Stomach smooth muscle (tissue), 2 donors: ENCODE measurements around the gene SLC35G1.

ENCODE experiments used
- H3K27ac ChIP-seq: one replicate; pipeline ENCODE4 v1.7.0; 2013; ENCODE audit warnings: mild to moderate bottlenecking, low read length, inconsistent platforms
- H3K27me3 ChIP-seq, 2 donors: one replicate each; pipeline ENCODE4 v1.7.0; 2013; ENCODE audit warnings: low read length in 2 of 2; ENCODE audit not compliant: insufficient read depth in 2 of 2, control insufficient read depth in 1 of 2
- H3K36me3 ChIP-seq, 2 donors: one replicate each; pipeline ENCODE4 v1.7.0; 2013; ENCODE audit warnings: low read length in 2 of 2; ENCODE audit not compliant: control insufficient read depth in 2 of 2, insufficient read depth in 2 of 2
- H3K4me1 ChIP-seq: one replicate; pipeline ENCODE4 v1.7.0; 2013; ENCODE audit warnings: low read length; ENCODE audit not compliant: control insufficient read depth, insufficient read depth
- H3K4me3 ChIP-seq, 2 donors: one replicate each; pipeline ENCODE4 v1.7.0; 2013; ENCODE audit warnings: low read length in 2 of 2
- H3K9ac ChIP-seq, 2 donors: one replicate each; pipeline ENCODE4 v1.7.0; 2013; ENCODE audit warnings: low read length in 2 of 2, mild to moderate bottlenecking in 1 of 2
- H3K9me3 ChIP-seq, 2 donors: one replicate each; pipeline ENCODE4 v1.7.0; 2013; ENCODE audit warnings: low read length in 2 of 2; ENCODE audit not compliant: control insufficient read depth in 2 of 2
- donor health status: healthy.
- donor health status: Pancreatic carcinoma.

SLC35G1 gene

GRCh38 chr10:93861825-93862224 is 32.0 kb upstream of the SLC35G1 start:
- Histone ChIP-seq H3K27me3 (no peaks in the 10 kb centered on the region), H3K4me1 (no peaks in the 10 kb centered on the region), H3K36me3 (no peaks in the 10 kb centered on the region), H3K9me3 (no peaks in the 10 kb centered on the region), H3K9ac (no peak overlapping the region), H3K4me3 (no peak overlapping the region), H3K27ac (no peak overlapping the region)

- H3K4me3 ChIP-seq: no peak overlapping the region
- no peaks in the 10 kb centered on the region for H3K27me3 ChIP-seq
- no peak overlapping the region for H3K9ac ChIP-seq
These were observed 27.9 kb upstream of the SLC35G1 start for GRCh38 chr10:93865794-93866425.

GRCh38 chr10:93867525-93867924 is 26.3 kb upstream of the SLC35G1 start:
- H3K9me3 ChIP-seq: no peaks in the 10 kb centered on the region
- H3K9ac ChIP-seq: no peak overlapping the region
- no peak overlapping the region for H3K27ac ChIP-seq
- H3K4me3 ChIP-seq: no peak overlapping the region
- H3K27me3 ChIP-seq: no peaks in the 10 kb centered on the region
- H3K36me3 ChIP-seq: no peaks in the 10 kb centered on the region
- no peaks in the 10 kb centered on the region for H3K4me1 ChIP-seq

More at GRCh38 chr10:93865794-93866425, 27.9 kb upstream of the SLC35G1 start:
- Histone ChIP-seq H3K9me3 (no peaks in the 10 kb centered on the region), H3K4me1 (no peaks in the 10 kb centered on the region), H3K36me3 (no peaks in the 10 kb centered on the region), H3K27ac (no peak overlapping the region)

GRCh38 chr10:93871671-93872204 is 22.0 kb upstream of the SLC35G1 start:
- H3K4me3 ChIP-seq: no peak overlapping the region
- no peaks in the 10 kb centered on the region for H3K9me3 ChIP-seq
- H3K9ac ChIP-seq: no peak overlapping the region
- no peaks in the 10 kb centered on the region for H3K36me3 ChIP-seq
- H3K27ac ChIP-seq: no peak overlapping the region
- no peaks in the 10 kb centered on the region for H3K4me1 ChIP-seq
- H3K27me3 ChIP-seq: no peaks in the 10 kb centered on the region

- no peak overlapping the region for H3K4me3 ChIP-seq
- H3K27ac ChIP-seq: no peak overlapping the region
- no peaks in the 10 kb centered on the region for H3K9me3 ChIP-seq
- H3K4me1 ChIP-seq: no peaks in the 10 kb centered on the region
- no peaks in the 10 kb centered on the region for H3K27me3 ChIP-seq
- H3K36me3 ChIP-seq: no peaks in the 10 kb centered on the region
- no peak overlapping the region for H3K9ac ChIP-seq
These were observed 21.2 kb upstream of the SLC35G1 start for GRCh38 chr10:93872375-93873158.

GRCh38 chr10:93873420-93874115 is 20.2 kb upstream of the SLC35G1 start:
- Histone ChIP-seq H3K4me1 (no peaks in the 10 kb centered on the region), H3K9ac (no peak overlapping the region), H3K4me3 (no peak overlapping the region), H3K9me3 (no peaks in the 10 kb centered on the region), H3K27me3 (no peaks in the 10 kb centered on the region), H3K36me3 (no peaks in the 10 kb centered on the region), H3K27ac (no peak overlapping the region)

GRCh38 chr10:93874309-93875031 is 19.3 kb upstream of the SLC35G1 start:
- Histone ChIP-seq H3K4me3 (no peak overlapping the region), H3K27ac (no peak overlapping the region), H3K36me3 (no peaks in the 10 kb centered on the region), H3K27me3 (no peaks in the 10 kb centered on the region), H3K4me1 (no peaks in the 10 kb centered on the region), H3K9me3 (no peaks in the 10 kb centered on the region), H3K9ac (no peak overlapping the region)

- Histone ChIP-seq H3K9ac (no peak overlapping the region), H3K9me3 (no peaks in the 10 kb centered on the region), H3K36me3 (no peaks in the 10 kb centered on the region), H3K4me3 (no peak overlapping the region), H3K4me1 (no peaks in the 10 kb centered on the region), H3K27me3 (no peaks in the 10 kb centered on the region), H3K27ac (no peak overlapping the region)
These were observed 18.8 kb upstream of the SLC35G1 start for GRCh38 chr10:93875032-93875358.

- no peaks in the 10 kb centered on the region for H3K4me1 ChIP-seq
- H3K9me3 ChIP-seq: no peaks in the 10 kb centered on the region
- no peak overlapping the region for H3K27ac ChIP-seq
- H3K27me3 ChIP-seq: no peaks in the 10 kb centered on the region
- H3K4me3 ChIP-seq: no peak overlapping the region
- no peaks in the 10 kb centered on the region for H3K36me3 ChIP-seq
- no peak overlapping the region for H3K9ac ChIP-seq
These were observed 17.4 kb upstream of the SLC35G1 start for GRCh38 chr10:93876381-93876780.

- Histone ChIP-seq H3K9me3 (no peaks in the 10 kb centered on the region), H3K4me1 (no peaks in the 10 kb centered on the region), H3K36me3 (no peaks in the 10 kb centered on the region), H3K27ac (no peak overlapping the region), H3K9ac (no peak overlapping the region), H3K4me3 (no peak overlapping the region), H3K27me3 (no peaks in the 10 kb centered on the region)
These were observed 14.5 kb upstream of the SLC35G1 start for GRCh38 chr10:93879273-93879672.
